ENCODE results near the gene ACAT2.
"Not testable (repeated sequence)": the region's sequence is repeated elsewhere in the genome, so short reads cannot be mapped to it uniquely, and the experiment has no call there.

ACAT2 gene

DNA sequence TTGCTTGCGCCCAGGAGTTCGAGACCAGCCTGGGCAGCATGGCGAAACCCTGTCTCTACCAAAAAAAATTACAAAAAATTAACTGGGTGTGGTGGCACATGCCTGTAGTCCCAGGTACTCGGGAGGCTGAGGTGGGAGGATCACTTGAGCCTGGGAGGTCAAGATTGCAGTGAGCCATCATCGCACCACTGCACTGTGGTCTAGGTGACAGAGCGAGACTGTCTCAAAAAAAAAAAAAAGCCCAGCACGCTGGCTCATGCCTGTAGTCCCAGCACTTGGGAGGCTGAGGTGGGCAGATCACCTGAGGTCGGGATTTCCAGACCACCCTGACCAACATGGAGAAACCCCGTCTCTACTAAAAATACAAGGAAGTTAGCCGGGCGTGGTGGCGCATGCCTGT, 28.4 kb upstream of the ACAT2 start:
- Histone ChIP-seq H3K4me1 (ENCODE audit: control insufficient read depth, low read depth, low read length) (peaks cover 12% of the 10 kb centered on the region), H3K36me3 (ENCODE audit: control insufficient read depth, low read depth, low read length) (peaks cover 25% of the 10 kb centered on the region)
- not testable (repeated sequence) for H3K4me3 ChIP-seq (ENCODE audit: low read length); H3K27me3 ChIP-seq (ENCODE audit: control insufficient read depth, insufficient read depth, low read length); H3K27ac ChIP-seq (ENCODE audit: low read length); H3K9me3 ChIP-seq (ENCODE audit: control insufficient read depth, low read depth, low read length); H3K9ac ChIP-seq (ENCODE audit: low read length)

DNA sequence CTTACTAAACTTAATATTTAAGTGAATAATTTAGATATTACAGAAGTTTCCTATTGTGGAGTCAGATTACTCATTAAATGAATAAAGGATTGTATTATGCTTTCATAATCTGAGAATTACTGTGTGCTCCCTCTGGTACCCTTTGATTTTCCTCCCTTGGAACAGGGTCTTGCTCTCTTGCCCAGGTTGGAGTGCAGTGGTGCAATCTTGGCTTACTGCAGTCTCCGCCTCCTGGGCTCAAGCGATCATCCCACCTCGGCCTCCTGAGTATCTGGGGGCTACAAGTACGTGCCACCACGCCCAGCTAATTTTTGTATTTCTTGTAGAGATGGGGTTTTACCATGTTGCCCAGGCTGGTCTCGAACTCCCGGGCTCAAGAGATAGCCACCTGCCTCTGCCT, 24.9 kb upstream of the ACAT2 start:
- no peak overlapping the region for H3K27ac ChIP-seq (ENCODE audit: low read length)
- no peaks in the 10 kb centered on the region for H3K4me1 ChIP-seq (ENCODE audit: control insufficient read depth, low read depth, low read length)
- no peaks in the 10 kb centered on the region for H3K27me3 ChIP-seq (ENCODE audit: control insufficient read depth, insufficient read depth, low read length)
- no peaks in the 10 kb centered on the region for H3K9me3 ChIP-seq (ENCODE audit: control insufficient read depth, low read depth, low read length)
- no peak overlapping the region for H3K4me3 ChIP-seq (ENCODE audit: low read length)
- peaks cover 48% of the 10 kb centered on the region for H3K36me3 ChIP-seq (ENCODE audit: control insufficient read depth, low read depth, low read length)
- no peak overlapping the region for H3K9ac ChIP-seq (ENCODE audit: low read length)

DNA sequence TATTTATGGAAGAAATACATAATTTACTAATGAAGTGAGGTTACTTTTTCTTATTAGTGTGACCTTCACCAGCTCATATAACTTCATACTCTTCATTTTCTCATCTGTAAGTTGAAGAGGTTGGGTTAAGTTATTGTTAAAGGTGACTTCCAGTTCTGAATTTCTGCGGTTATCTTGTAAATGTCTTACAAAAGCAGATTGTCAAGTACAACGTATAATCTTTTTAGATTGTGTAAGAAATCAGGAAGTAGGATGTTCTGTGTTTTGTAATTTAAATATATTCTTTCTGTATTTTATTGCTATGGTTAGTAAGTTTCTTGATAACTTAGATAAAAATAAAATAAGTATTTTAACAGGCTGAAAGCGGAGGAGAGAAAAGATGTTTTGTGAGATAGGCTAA, 22.5 kb upstream of the ACAT2 start:
- Histone ChIP-seq H3K9ac (ENCODE audit: low read length) (no peak overlapping the region), H3K27me3 (ENCODE audit: control insufficient read depth, insufficient read depth, low read length) (no peaks in the 10 kb centered on the region), H3K27ac (ENCODE audit: low read length) (no peak overlapping the region), H3K9me3 (ENCODE audit: control insufficient read depth, low read depth, low read length) (no peaks in the 10 kb centered on the region), H3K4me3 (ENCODE audit: low read length) (no peak overlapping the region), H3K36me3 (ENCODE audit: control insufficient read depth, low read depth, low read length) (peaks cover 72% of the 10 kb centered on the region), H3K4me1 (ENCODE audit: control insufficient read depth, low read depth, low read length) (no peaks in the 10 kb centered on the region)

DNA sequence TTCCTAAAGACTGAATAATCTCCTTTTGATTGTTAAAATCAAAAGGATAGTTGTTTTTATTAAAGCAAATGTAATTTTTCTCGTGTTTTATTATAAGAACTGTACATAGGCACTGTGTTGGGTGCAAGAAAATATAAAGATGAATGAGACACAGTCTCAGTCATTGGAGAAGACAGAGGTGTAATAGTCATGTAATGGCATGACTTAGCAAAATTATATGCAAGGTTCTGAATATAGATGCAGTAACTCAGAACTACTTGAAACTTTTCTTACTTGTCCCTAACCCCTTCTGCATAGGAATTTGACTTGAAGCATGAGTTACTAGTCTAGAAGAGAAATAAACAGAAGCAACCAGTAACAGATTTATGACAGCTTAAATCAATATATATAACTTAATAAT, 19.7 kb upstream of the ACAT2 start:
- Histone ChIP-seq H3K4me1 (ENCODE audit: control insufficient read depth, low read depth, low read length) (no peaks in the 10 kb centered on the region), H3K36me3 (ENCODE audit: control insufficient read depth, low read depth, low read length) (peaks cover 94% of the 10 kb centered on the region), H3K9me3 (ENCODE audit: control insufficient read depth, low read depth, low read length) (no peaks in the 10 kb centered on the region), H3K4me3 (ENCODE audit: low read length) (no peak overlapping the region), H3K27me3 (ENCODE audit: control insufficient read depth, insufficient read depth, low read length) (no peaks in the 10 kb centered on the region), H3K9ac (ENCODE audit: low read length) (no peak overlapping the region), H3K27ac (ENCODE audit: low read length) (no peak overlapping the region)

DNA sequence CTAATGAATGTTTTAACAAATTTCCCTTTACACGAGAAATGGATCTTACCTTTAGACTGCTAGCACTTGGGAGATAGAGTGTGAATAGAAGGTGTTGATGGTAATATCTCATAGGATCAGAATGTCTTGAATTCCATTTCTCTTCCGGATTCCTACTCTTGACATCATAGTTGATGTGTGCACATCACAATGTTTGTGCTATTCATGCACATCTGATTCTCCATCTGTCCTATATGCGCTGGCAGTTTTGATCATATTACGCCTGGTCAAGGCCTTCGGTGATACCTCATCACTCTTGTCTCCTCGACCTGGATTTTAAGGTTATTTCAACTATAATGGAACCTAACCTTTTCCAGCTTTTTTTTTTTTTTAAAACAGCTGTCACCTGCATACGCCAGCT, 16.8 kb upstream of the ACAT2 start:
- Histone ChIP-seq H3K9ac (ENCODE audit: low read length) (no peak overlapping the region), H3K36me3 (ENCODE audit: control insufficient read depth, low read depth, low read length) (peaks cover 97% of the 10 kb centered on the region), H3K4me1 (ENCODE audit: control insufficient read depth, low read depth, low read length) (no peaks in the 10 kb centered on the region), H3K9me3 (ENCODE audit: control insufficient read depth, low read depth, low read length) (no peaks in the 10 kb centered on the region), H3K4me3 (ENCODE audit: low read length) (no peak overlapping the region), H3K27ac (ENCODE audit: low read length) (no peak overlapping the region), H3K27me3 (ENCODE audit: control insufficient read depth, insufficient read depth, low read length) (no peaks in the 10 kb centered on the region)

DNA sequence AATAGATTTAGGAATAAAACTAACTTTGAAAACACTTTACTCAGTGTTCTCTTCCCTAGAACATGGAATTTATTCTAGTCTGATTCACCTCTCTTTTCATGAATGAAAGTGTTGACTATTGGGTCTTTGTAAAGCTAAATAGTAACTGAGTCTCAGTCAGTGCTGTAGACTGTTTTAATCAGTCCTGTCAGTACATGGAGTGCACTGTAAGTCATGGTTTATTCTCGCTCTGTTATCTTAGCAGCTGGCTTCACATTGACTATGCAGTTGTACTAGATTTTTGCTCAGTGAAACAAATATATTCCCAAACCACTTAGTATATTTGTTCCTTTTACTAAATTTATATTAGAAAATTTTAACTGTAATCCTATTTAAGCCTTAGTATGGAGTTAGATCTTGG, 15.1 kb upstream of the ACAT2 start:
- Histone ChIP-seq H3K9me3 (ENCODE audit: control insufficient read depth, low read depth, low read length) (no peaks in the 10 kb centered on the region), H3K9ac (ENCODE audit: low read length) (no peak overlapping the region), H3K27me3 (ENCODE audit: control insufficient read depth, insufficient read depth, low read length) (no peaks in the 10 kb centered on the region), H3K4me1 (ENCODE audit: control insufficient read depth, low read depth, low read length) (no peaks in the 10 kb centered on the region), H3K27ac (ENCODE audit: low read length) (no peak overlapping the region), H3K4me3 (ENCODE audit: low read length) (no peak overlapping the region), H3K36me3 (ENCODE audit: control insufficient read depth, low read depth, low read length) (peaks cover 100% of the 10 kb centered on the region)

DNA sequence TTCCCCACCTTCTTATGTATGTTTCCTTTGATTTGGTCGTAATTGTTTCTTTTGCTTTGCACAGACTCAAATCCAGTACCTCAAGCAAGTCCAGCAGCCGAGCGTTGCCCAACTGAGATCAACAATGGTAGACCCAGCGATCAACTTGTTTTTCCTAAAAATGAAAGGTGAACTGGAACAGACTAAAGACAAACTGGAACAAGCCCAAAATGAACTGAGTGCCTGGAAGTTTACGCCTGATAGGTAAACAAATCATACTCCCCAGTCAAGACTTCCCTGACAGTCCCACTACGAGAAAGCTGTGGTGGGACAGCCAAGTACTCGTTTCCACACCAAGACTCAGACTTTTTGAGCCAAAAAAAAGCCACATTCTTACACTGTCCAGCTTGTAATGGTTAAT, 13.7 kb upstream of the ACAT2 start:
- H3K9ac ChIP-seq (ENCODE audit: low read length); H3K4me3 ChIP-seq (ENCODE audit: low read length); H3K9me3 ChIP-seq (ENCODE audit: control insufficient read depth, low read depth, low read length); H3K4me1 ChIP-seq (ENCODE audit: control insufficient read depth, low read depth, low read length); H3K27ac ChIP-seq (ENCODE audit: low read length); H3K27me3 ChIP-seq (ENCODE audit: control insufficient read depth, insufficient read depth, low read length): not testable (repeated sequence)
- peaks cover 100% of the 10 kb centered on the region for H3K36me3 ChIP-seq (ENCODE audit: control insufficient read depth, low read depth, low read length)

DNA sequence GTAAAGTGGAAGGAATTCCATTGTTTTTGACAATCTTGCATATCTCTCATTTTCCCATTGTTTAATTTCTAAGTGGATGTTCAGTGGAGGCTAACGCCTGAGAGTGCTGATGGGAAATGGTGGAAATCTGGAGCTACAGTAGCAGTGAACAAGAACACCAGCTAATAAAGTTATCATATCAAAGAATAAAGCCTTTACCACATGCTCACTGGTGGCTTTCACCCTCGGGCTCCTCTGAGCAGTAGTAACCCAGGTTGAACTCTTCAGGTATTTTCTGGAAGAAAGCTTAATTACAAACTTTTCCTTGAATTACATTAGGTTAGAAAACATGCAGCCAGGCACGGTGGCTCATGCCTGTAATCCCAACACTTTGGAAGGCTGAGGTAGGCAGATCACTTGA, 10.4 kb upstream of the ACAT2 start:
- no peak overlapping the region for H3K9ac ChIP-seq (ENCODE audit: low read length)
- no peaks in the 10 kb centered on the region for H3K9me3 ChIP-seq (ENCODE audit: control insufficient read depth, low read depth, low read length)
- H3K4me3 ChIP-seq (ENCODE audit: low read length) = no peak overlapping the region
- peaks cover 97% of the 10 kb centered on the region for H3K36me3 ChIP-seq (ENCODE audit: control insufficient read depth, low read depth, low read length)
- H3K27ac ChIP-seq (ENCODE audit: low read length) = no peak overlapping the region
- no peaks in the 10 kb centered on the region for H3K4me1 ChIP-seq (ENCODE audit: control insufficient read depth, low read depth, low read length)
- H3K27me3 ChIP-seq (ENCODE audit: control insufficient read depth, insufficient read depth, low read length) = no peaks in the 10 kb centered on the region

DNA sequence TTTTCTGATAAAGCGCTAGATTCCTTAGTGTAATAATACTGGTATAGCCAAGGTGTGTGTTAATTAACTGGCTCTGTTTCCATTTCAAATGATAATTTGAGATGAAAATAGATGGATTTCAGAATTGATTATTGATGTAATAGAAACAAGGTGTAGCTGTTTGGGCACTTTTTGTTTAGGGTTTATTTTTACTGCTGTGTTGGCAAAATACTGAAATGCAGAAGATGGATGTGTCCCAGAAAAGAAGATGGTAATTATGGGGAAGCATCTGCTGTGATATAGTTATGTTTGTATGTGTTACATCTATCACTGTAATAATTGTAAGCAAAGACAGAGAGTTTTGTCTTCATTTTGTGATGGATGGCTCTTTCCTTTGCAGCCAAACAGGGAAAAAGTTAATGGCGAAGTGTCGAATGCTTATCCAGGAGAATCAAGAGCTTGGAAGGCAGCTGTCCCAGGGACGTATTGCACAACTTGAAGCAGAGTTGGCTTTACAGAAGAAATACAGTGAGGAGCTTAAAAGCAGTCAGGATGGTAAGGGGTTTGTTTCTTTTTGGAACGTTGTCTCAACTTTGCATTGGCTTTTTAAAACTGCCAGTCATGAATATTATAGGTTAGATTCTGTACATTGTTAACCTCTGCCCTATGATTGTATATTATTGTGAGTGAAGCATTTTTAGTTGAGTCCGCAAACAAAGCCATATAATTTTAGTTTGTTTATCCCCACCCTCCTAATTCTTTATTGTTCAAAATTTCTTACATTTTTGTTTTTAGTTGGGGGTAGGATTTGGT, 8.6 kb upstream of the ACAT2 start:
- Histone ChIP-seq H3K27me3 (ENCODE audit: control insufficient read depth, insufficient read depth, low read length) (no peaks in the 10 kb centered on the region), H3K4me3 (ENCODE audit: low read length) (no peak overlapping the region), H3K9ac (ENCODE audit: low read length) (no peak overlapping the region), H3K9me3 (ENCODE audit: control insufficient read depth, low read depth, low read length) (no peaks in the 10 kb centered on the region), H3K4me1 (ENCODE audit: control insufficient read depth, low read depth, low read length) (no peaks in the 10 kb centered on the region), H3K36me3 (ENCODE audit: control insufficient read depth, low read depth, low read length) (peaks cover 87% of the 10 kb centered on the region), H3K27ac (ENCODE audit: low read length) (no peak overlapping the region)

DNA sequence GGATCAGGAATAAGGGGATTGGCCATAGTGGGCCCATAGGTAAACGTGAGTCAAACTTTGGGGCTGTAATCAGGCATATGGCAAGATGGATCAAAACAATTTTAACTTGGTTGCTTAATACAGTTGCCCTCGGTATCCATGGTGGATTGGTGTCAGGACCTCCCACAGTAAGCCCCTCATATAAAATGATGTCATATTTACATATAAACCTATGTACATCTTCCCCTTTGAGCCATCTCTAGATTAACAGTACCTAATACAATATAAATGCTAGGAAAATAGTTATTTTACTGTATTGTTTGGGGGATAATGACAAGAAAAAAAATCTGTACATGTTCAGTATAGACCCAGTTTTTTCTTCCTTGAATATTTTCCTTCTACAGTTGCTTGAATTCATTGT, 7.4 kb upstream of the ACAT2 start:
- peaks cover 81% of the 10 kb centered on the region for H3K36me3 ChIP-seq (ENCODE audit: control insufficient read depth, low read depth, low read length)
- no peaks in the 10 kb centered on the region for H3K9me3 ChIP-seq (ENCODE audit: control insufficient read depth, low read depth, low read length)

DNA sequence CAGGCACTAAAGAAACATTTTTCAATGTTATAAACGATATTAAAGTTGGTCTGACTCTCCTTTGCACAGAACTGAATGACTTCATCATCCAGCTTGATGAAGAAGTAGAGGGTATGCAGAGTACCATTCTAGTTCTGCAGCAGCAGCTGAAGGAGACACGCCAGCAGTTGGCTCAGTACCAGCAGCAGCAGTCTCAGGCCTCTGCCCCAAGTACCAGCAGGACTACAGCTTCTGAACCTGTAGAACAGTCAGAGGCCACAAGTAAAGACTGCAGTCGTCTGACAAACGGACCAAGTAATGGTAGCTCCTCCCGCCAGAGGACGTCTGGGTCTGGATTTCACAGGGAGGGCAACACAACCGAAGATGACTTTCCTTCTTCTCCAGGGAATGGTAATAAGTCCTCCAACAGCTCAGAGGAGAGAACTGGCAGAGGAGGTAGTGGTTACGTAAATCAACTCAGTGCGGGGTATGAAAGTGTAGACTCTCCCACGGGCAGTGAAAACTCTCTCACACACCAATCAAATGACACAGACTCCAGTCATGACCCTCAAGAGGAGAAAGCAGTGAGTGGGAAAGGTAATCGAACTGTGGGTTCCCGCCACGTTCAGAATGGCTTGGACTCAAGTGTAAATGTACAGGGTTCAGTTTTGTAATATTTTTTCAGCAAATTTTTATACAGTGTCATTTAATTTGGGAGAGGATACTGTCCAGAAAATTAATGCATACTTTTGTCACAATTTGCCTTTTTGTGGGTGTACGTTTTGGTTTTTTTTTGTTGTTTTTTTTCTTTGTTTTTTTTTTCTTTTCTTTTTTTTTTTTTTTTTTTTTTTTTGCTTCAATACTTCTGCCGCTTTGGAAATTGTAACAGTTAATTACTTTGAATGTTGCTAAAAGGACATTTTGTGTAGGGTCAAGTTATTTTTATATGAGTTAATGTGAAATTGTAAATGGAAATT, 6.6 kb upstream of the ACAT2 start:
- peaks cover 73% of the 10 kb centered on the region for H3K36me3 ChIP-seq (ENCODE audit: control insufficient read depth, low read depth, low read length)
- no peaks in the 10 kb centered on the region for H3K27me3 ChIP-seq (ENCODE audit: control insufficient read depth, insufficient read depth, low read length)
- peaks cover 7% of the 10 kb centered on the region for H3K4me1 ChIP-seq (ENCODE audit: control insufficient read depth, low read depth, low read length)
- H3K9me3 ChIP-seq (ENCODE audit: control insufficient read depth, low read depth, low read length) = no peaks in the 10 kb centered on the region
- no peak overlapping the region for H3K4me3 ChIP-seq (ENCODE audit: low read length)
- H3K27ac ChIP-seq (ENCODE audit: low read length) = no peak overlapping the region
- H3K9ac ChIP-seq (ENCODE audit: low read length) = no peak overlapping the region

More for the DNA sequence above, 7.4 kb upstream of the ACAT2 start:
- H3K27ac ChIP-seq (ENCODE audit: low read length) = no peak overlapping the region
- no peak overlapping the region for H3K4me3 ChIP-seq (ENCODE audit: low read length)
- H3K4me1 ChIP-seq (ENCODE audit: control insufficient read depth, low read depth, low read length) = no peaks in the 10 kb centered on the region
- no peak overlapping the region for H3K9ac ChIP-seq (ENCODE audit: low read length)
- H3K27me3 ChIP-seq (ENCODE audit: control insufficient read depth, insufficient read depth, low read length) = no peaks in the 10 kb centered on the region

All from iPS-18a (cell line).